HG03432 (cell line): ENCODE data around the gene FHDC1.

Experiments
- ATAC-seq: cut with Tn5 transposase; IDR thresholded peaks from one replicate; pipeline ENCODE4 v1.9.1; 2021; ENCODE audit warnings: mild to moderate bottlenecking, moderate library complexity; ENCODE audit not compliant: unreplicated experiment

FHDC1 gene

DNA sequence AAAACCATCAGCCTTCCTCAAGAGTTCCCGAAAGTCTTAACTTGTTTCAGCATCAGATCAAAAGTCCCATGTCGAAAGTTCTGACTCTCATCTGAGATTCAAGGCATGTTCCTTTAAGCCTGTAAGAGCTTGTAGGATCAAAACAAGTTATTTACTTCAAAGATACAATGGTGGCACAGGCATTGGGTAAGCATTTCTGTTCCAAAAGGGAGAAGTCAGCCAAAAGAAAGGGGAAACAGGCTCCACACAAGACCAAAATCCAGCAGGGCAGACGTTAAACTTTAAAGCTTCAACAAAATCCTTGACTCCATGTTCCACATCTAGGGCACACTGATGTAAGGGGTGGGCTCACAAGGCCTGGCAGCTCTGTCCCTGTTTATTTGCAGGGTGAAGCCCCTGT is 91.7 kb downstream of the FHDC1 start:
- no peak for ATAC-seq

DNA sequence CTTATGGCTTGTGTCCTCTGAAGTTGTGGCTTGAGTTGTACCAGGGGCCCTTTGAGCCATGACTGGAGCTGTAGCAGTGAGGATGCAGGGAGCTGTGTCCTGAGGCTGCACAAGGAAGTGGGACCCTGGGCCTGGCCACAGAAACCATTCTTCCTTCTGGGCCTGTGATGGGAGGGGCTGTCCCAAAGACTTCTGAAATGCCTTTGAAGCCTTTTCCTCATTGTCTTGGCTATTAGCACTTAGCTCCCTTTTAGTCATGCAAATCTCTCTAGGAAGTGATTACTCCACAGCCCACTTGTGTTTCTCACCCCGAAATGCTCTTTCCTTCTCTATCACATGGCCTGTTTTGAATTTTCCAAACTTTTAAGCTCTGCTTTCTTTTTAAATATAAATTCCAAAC is 92.4 kb downstream of the FHDC1 start:
- no peak for ATAC-seq
